Activated CD4-positive, alpha-beta T cell treated with anti-CD3 and anti-CD28 coated beads for 48 hours (primary cell): ENCODE results near the gene CCL28.
"Not testable (repeated sequence)": the region's sequence is repeated elsewhere in the genome, so short reads cannot be mapped to it uniquely, and the experiment has no call there.

Experiments
- DNase-seq: peaks from one replicate; pipeline ENCODE4 v3.0.0-alpha.2; 2020

The CCL28 gene, protein sequence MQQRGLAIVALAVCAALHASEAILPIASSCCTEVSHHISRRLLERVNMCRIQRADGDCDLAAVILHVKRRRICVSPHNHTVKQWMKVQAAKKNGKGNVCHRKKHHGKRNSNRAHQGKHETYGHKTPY

DNA sequence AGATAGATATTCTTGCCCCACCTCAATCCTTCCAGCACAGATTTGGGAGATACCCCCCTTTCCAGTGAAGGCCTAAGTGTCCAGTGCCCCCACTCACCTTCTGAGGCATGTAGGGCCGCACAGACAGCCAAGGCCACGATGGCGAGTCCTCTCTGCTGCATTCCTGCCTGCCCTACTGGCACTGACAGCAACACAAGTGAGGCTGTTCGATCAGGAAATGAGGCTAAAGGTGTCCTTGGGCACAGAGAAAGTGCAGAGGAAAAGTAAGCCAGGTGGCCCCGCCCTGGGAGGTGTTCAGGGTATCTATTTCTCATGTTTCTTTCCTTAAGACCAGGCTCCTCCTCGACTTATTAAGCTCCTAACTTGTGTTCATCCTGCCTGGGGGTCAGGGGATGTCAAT lies at the start of gene CCL28:
Gene CCL28 (minus strand): TSS at position 236 of the 400 bp plus-strand sequence. CDS start 75 bp downstream, at position 161.
- no peak for DNase-seq

DNA sequence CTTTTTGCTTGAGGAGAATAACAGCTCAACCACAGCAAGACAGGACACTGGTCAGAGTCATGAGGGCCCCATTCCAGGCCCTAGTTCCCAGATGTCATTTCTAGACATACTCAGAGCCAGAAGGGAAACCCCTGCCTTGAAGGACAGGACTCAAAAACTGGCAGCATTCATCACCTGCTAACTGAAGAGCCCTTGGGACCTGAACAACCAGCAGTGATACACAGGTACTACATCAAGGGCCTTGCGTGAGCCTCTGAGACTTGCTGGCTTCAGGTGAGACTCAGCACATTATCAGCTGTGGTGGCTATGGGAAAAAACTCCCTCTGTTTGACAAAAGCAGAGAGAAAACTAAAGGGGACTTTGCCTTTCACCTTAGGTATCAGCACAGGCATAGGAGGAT lies 48.9 kb upstream of the CCL28 start:
- no peak for DNase-seq

DNA sequence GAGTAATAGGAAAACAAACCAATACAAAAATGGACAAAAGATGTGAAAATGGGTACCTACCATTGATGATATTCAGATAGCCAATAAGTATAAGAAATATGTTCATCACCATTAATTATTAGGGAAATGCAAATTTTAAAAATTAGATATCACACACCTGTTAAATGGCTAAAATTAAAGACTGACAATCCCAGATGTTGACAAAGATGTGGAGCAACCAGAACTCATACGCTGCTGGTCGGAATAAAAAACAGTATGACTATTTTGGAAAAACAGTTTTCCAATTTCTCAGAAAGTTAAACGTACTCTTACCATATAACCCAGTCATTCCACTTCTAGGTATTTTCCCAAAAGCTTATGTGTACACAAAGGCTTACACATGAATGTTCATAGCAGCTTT lies 44.4 kb upstream of the CCL28 start:
- no peak for DNase-seq

DNA sequence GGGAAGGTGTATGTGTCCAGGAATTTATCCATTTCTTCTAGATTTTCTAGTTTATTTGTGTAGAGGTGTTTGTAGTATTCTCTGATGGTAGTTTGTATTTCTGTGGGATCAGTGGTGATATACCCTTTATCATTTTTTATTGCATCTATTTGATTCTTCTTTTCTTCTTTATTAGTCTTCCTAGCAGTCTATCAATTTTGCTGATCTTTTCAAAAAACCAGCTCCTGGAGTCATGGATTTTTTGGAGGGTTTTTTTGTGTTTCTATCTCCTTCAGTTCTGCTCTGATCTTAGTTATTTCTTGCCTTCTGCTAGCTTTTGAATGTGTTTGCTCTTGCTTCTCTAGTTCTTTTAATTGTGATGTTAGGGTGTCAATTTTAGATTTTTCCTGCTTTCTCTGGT lies 29.4 kb upstream of the CCL28 start:
- not testable (repeated sequence) for DNase-seq

DNA sequence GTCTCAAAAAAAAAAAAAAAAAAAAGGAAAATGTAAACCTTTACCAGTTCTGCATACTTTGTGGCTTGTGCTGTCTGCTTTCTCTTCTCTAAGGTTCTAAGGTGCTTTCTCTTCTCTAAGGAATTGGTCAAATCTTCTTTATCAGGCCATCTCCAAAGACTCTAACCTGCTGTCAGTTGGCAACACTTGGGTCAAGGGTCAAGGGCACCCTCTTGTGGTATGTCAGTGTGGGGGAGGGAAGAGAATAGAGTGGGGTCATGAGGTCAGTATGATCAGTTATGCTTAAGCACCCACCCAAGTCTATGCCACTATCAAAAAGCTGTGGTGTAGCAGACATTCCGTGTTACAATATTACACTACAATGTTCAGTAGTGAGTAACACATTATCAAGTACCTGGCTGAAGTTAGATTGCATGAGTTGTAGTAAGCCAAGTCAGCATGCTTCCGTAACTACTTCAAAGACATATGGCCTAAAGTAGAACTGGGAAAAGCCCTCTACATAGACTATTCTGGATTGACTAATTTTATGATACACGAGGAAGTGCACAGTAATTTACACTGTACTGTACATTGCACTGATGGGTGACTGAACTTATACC lies 25.0 kb upstream of the CCL28 start:
- DNase-seq: no peak

DNA sequence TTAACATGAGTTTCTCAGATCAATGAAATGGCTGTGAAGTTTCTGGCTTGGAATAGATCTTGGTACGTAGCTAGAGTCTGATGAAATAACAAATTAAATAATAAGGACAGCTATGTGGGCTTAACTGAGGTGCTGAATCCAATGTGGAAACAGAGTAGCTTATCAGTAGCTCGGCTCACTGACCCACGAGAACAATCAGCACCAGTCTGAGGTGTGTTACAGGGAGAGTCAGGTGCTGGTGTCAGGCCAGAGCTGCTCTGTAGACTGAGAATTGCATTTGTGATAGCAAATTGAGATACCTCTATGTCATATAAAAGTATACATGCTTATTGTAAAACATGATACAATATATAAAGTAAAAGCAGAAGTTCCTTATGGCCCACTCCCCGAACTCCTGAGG lies 21.2 kb upstream of the CCL28 start:
- no peak for DNase-seq

DNA sequence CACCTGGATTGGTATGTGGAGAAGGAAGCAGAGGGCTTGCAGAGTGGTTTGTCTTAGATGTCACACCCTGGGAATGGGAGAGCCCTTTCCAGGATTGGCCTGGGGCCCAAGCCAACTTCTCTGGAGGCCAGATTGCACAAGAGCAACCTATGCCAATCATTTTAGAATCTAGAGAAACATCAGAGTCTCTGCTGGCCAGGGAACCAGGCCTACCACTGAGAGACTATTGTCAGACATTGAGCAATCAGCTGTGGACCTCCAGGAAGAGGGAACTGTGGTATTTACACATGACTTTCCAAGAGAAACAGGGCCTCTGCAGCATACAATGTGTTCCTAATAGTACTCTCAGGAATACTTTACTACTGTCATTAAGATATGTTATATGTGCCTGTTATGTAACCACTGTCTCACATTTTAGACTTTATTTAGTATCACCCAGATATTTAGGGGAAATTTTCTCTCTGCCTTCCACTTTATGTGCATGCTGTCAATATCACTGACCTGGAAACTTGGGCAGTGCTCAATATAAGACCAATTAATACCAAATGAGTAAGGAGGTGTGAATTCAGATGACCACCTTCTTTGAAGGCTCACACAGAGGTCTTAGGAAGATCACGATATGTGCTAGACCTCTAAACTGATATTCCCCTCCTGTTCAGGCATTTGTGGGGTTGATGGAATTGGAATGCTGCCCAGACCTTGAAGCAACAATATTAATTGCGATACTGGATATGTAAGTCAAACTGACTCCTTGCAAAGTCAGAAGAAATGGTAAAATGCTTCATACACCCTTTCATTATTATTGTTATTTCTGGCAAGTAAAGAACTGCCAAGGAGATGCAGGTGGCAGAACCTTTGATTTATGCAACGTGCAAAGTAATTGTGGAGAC lies 20.5 kb upstream of the CCL28 start:
- no peak for DNase-seq

DNA sequence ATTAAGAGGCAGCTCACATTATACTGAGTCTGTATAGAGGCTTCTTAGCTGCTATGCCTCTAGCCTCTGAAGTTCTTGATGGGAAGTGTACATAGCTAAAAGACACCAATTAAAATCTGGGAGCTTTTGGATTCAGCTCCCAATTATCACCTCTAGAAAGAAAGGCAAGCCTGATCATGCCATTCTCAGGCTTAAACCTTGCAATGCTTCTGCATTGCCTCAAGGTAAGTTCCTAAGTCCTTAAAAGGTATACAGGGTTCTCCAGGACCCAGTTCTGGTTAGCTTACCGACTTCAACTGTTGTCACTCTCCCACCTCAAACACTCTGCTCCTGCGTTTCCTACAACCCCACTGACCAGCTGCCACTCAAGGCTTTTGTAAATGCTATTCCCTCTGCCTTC lies 17.5 kb upstream of the CCL28 start:
- no peak for DNase-seq

DNA sequence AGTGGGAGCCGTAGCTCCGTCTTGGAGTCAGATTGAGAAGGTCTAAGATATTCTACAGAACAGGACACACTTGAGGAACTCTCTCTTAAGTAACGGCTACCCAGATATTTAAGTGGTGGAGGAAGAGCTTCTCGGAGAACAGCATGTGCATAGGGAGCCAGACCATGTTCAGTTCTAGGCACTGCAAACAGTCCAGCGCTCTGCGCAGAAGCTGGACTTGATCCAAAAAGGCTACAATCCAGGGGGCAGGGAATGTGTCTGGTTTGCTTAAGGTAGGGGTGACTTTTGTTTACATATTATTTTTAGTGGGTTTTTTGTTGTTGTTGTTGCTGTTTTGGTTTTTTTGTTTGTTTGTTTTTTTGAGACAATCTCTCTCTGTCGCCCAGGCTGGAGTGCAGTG lies 16.8 kb upstream of the CCL28 start:
- no peak for DNase-seq

DNA sequence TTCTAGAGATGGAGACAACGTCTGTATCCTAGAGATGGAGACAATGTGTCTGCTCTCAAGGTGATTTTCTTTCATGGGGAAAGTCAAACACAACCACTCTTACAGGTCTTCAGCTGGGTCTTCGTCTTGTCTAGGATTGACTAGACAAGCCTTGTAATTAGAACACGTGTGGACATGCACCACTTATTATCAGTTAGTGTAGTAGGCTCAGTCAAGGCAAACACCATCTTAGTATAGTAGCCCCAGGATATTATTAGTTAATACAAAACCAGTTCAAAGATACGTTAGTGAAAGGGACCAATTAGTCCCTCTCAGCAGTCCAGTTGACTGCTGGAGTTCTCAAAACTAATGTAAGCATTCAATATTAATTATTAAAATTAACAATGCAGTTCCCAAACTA lies 15.1 kb upstream of the CCL28 start:
- no peak for DNase-seq

DNA sequence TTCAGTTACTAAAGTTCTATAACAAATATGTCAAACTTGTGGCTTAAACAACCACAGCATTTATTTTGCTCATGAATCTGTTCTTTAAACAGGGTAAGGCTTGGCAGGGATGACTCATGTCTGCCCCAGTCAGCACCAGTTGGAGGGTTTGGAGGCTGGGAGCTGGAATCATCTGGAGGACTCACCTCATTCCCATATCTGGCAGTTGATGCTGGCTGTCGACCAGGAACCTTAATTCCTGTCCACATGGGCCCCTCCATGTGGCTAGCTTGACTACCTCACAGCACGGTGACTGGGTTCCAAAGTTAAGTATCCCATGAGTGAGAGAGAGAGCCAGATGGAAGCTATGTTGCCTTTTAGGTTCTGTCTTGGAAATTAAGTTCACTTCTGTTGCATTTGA lies 13.8 kb upstream of the CCL28 start:
- no peak for DNase-seq

DNA sequence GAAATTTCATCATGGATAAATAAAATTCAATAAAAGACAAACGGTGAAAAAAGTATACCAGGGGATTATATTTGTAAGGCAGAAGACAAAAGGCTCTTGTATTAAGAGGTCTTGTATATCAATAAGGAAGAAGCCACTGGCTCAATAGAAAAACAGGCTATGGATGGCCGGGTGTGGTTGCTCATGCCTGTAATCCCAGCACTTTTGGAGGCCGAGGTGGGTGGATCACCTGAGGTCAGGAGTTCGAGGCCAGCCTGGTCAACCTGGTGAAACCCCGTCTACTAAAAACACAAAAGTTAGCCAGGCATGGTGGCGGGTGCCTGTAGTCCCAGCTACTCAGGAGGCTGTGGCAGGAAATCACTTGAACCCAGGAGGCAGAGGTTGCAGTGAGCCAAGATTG lies 10.9 kb upstream of the CCL28 start:
- DNase-seq: not testable (repeated sequence)

DNA sequence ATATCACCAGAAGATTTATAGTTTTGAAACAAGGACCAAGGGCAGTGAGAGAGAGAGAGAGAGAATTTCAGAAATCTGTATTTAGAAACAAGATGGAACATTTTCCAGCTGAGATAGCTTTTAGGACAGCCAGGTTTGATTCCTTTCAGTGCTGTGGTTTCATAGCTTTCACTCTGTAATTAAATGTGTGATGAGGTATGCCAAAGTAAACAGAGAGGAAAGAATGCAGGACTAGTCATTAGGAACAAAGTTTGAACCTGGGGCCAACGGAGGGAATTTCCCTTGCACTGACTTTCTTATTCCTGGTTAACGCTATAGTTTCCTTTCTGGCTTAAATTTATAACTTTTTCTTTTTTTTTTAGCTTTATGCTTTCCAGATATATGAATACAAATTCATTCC lies 10.0 kb upstream of the CCL28 start:
- DNase-seq: no peak

DNA sequence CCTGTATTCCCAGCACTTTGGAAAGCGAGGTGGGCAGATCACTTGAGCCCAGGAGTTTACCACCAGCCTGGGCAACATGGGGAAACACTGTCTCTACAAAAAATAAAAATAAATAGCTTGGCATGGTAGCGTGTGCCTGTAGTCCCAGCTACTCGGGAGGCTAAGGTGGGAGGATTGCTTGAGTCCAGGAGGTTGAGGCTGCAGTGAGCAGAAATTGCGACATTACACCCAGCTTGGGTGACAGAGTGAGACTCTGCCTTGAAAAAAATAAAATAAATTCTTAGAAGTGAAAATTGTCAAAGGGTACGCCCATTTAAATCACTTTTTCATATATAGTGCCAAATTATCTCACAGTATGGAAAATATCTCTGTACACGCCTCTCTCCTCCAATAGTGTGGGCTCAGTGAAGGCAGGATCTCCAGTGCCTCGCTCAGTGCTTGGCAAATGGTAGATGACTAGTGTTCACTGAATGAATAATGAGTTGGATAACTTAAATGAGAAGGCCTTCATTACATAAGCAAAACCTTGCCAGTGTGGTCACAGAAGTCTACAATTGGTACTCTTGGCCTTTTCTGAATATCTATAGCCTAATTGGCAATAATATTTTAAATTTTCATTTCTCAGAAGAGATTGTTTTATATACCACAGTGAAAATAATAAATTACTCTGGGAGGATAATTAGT lies 9.4 kb upstream of the CCL28 start:
- no peak for DNase-seq

DNA sequence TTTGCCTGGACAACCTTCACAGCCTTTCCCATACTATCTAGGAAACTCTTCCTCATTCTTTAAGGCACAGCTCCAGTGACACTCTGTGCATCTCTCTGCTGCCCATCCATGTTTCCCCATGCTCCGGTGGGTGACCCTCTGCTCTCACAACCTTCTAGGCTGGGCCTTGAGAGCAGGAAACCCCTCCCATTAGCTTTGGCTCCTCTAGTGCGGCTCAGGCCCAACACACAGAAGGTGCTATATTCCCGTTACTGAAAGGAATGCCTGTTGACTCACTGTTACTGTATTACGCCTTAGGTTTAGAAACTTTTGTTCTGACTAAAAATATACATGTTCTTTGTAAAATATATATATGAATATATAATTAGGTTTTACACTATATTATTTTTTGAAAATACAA lies 8.1 kb upstream of the CCL28 start:
- DNase-seq: no peak

DNA sequence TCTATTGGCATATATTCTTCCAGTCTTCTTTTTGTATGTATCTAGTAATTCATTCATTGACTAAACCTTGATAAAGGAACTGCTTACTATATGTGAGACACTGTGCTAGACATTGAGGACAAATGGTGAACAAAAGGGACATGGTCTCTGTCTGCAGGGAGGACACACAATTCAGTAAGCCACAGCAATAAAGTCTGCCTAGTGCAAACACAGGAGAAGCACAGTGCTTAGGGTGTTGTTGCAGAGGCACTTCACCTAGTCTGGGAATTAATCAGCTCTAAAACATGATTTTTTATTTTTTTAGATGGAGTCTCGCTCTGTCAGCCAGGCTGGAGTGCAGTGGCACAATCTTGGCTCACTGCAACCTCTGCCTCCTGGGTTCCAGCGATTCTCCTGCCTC lies 6.4 kb upstream of the CCL28 start:
- no peak for DNase-seq

DNA sequence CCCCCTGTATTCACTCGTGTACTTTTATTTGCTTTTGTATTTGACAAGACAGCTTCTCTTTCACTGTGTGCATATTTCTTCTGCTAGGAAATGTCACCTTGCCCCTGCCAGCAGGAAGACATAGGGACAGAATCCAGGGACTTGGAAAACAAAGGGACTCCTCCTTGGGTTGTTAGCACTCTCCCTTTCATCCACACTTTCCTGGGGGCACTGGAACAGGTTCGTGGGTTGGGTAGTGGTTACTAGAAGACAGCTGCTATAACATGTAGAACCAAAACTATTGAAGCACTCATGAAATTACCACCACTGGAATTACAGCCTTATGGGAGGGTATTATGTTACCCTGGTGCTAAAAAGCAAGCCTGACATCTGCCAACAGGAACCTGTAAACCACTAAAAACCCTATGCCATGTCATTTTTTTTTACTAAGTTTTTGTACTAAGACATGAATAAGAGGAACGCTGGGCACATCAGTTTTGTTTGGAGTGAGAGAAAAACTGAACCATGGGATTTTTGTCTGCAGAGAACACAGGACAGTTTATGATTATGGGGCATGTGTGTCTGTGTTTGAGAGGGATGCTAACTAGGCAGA lies 4.7 kb upstream of the CCL28 start:
- no peak for DNase-seq

DNA sequence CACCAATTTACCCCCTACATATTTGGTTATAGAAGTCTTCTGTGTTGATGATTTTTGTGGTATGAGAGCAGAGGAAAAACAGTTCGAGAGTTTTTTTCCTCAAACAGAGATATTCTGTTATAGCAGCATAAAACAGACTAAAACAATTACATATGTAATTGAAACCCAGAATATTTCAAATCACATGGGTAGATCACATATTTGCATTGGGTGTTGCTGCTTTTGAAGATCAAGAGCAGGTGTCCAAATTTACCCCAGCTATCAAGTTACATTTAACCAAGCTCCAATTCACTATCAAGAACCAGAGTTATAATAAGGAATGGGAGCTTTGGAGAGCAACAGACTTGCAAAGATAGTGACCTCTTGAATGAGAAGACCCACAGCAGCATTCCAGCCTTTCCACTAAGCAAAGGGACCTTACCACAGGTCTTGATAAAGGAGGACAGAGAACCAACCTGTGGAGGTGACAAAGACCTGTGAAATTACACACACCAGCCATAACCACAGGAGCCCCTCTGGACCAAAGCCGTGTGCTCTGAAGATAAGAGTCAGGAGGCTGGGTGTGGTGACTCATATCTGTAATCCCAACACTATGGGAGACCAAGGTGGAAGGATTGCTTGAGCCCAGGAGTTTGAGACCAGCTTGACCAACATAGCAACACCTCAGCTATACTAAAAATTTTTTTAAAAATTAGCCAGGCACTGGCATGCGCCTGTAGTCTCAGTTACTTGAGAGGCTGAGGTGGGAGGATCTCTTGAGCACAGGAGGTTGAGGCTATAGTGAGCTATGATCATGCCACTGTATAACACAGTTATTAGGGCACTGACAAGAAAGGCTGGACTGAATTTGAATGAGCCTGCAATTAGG lies 4.0 kb upstream of the CCL28 start:
- DNase-seq: no peak

DNA sequence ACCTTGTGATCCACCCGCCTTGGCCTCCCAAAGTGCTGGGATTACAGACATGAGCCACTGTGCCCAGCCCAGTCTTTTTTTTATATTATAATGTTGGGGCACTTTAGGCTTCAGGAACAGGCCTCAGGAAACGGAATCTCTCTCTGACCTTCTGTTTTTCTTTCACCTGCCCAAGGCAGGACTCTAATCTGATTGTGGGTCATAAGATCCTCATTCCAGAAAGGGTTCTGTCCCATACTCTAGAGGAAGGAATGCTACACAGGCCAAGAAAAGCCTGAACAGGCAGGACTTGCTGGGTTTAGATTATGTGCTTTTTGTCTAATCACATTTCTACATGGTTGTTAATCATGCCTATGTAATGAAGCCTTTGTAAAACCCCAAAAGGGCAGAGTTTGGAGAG lies 1.8 kb upstream of the CCL28 start:
- no peak for DNase-seq

DNA sequence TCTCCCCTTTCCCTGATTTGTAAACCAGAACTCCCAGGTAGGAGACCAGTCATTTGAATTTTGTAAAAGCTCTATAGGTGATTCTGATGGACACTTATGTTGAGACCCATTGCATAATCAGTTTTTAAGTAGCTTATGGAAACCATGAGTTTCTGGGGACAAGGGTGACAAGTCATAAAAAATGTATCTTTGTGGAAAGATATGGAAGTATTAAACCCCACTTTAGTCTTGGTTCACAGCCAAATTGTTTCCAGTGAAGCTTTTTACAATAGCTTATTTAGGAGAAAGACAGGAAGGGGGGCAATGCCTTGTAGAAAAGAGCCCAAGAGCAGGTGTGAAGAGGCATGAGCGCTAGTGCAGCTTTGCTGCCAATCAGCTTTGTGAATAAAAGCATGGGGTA lies 453 bp upstream of the CCL28 start:
- no peak for DNase-seq

DNA sequence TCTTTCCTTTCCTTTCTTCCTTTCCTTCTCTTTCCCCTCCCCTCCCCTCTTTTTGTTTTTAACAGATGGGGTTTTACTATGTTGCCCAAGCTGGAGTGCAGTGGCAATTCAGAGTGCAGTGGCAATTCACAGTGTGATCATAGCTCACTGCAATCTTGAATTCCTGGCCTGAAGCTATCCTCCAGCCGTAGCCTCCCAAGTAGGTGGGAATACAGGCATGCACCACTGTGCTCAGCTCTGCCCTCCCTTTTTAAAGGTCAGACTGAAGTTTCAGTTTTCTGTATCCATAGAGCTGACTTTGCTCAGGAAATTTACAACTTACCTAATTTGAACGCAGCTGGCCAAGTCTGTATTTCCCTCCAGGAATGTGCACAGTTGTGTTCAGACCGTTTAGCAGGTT lies 696 bp downstream of the CCL28 start:
- no peak for DNase-seq

DNA sequence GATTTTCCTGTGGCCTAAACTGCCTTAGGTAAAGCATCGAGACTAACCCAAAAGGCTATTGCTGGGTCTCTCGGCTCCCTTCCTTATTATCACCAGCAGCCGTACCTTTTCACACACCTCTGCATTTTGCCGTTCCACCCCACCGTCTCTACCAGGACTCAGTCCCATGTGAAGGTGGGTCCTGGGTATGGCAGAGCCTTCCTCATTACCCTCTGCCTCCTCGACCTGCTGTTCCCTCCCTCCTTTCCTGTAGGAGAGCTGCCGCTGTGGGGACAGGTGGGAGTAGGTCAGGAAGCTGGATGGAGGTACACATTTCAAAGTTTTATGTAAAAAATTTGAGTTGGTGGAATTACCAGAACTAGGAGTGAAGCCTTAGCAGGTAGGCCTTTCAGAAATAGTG lies 1.8 kb downstream of the CCL28 start:
- no peak for DNase-seq
